Natural killer cell treated with Interleukin-12 subunit alpha and Interleukin-12 subunit beta and Interleukin-15 and Interleukin-18, amount 100 ng/mL, for 72 hours (primary cell): ENCODE measurements around the gene C4orf50. TPM values are rescaled to one million over a fixed set of nuclear protein-coding genes. Genes with fewer than 3 reads are reported as not detected.

Experiments used
- ATAC-seq, 2 donors: fragments of 150-1000 bp; cut with Tn5 transposase in 1 of 2; sonication (Bioruptor Pico), chemical (Tn5 transposase) in 1 of 2; 2 replicates each; pipeline ENCODE4 v1.10.0; 2021
- DNase-seq: peaks from one replicate; pipeline ENCODE4 v3.0.0; 2022; ENCODE audit warnings: low spot score
- H3K27ac Mint-ChIP-seq, 2 donors: 1 replicate in 1 of 2; 2 replicates in 1 of 2; pipeline ENCODE4 v1.8.0; 2022; ENCODE audit warnings: mixed read lengths in 2 of 2, mild to moderate bottlenecking in 1 of 2, moderate library complexity in 1 of 2
- H3K27me3 Mint-ChIP-seq, 2 donors: 1 replicate in 1 of 2; 2 replicates in 1 of 2; pipeline ENCODE4 v1.8.0; 2022; ENCODE audit warnings: mixed read lengths in 2 of 2
- H3K36me3 Mint-ChIP-seq: one replicate; pipeline ENCODE4 v1.8.0; 2022; ENCODE audit warnings: mixed read lengths
- H3K4me1 Mint-ChIP-seq, 2 donors: 1 replicate in 1 of 2; 2 replicates in 1 of 2; pipeline ENCODE4 v1.8.0; 2022; ENCODE audit warnings: low read depth in 2 of 2, mixed read lengths in 2 of 2, mild to moderate bottlenecking in 1 of 2
- H3K4me3 Mint-ChIP-seq: one replicate; pipeline ENCODE4 v1.8.0; 2022; ENCODE audit warnings: mixed read lengths
- H3K9me3 Mint-ChIP-seq: 2 replicates; pipeline ENCODE4 v1.8.0; 2022; ENCODE audit warnings: mixed read lengths
- total RNA-seq, 2 donors: library from RNA; stranded (reverse); gene quantifications; one replicate each; pipeline ENCODE4 v1.2.3, GENCODE V29; 2022

The C4orf50 gene
- total RNA-seq, 2 donors from 2014 or later, result 0.81 to 6.9 TPM

DNA sequence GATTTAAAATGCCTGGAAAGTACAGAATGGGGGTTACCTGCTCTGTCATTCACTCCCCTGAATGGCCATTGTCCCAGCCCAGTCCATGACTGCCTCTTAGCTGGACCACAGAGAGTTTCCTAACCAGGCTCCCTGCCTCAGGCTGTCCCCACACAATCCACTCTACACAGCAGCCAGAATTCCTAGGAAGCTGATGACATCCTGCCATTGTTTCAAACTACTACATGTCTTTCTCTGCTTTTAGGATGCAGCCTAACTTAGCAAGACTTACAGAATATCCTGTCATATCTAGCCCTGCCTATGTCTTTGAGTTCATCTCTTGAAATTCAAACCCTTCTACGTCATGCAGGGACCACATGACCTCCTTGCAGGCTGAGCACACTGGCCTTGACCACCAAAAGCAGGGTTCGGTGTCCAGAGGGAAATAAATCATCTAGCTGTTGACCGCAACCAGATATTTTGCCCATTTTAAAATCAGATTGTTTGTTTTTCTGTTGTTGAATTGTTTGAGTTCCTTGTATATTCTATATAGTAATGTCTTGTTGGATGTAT is 109.3 kb downstream of the C4orf50 start:
- ATAC-seq (no peak), DNase-seq (no peak)
- no peaks in the 10 kb centered on the region for H3K4me1 Mint-ChIP-seq
- H3K27ac Mint-ChIP-seq, result no peak overlapping the region
- peaks cover 18% of the 10 kb centered on the region for H3K36me3 Mint-ChIP-seq
- peaks cover 36 to 45% of the 10 kb centered on the region in 2 donors for H3K27me3 Mint-ChIP-seq
- peaks cover 4% of the 10 kb centered on the region for H3K9me3 Mint-ChIP-seq
- H3K4me3 Mint-ChIP-seq, result no peak overlapping the region

- DNase-seq (no peak), ATAC-seq (peak in 1 of 2 donors; percentile 28)
- Mint-ChIP-seq H3K4me1 (no peaks in the 10 kb centered on the region), H3K27me3 (peaks cover 41 to 53% of the 10 kb centered on the region in 2 donors), H3K4me3 (no peak overlapping the region), H3K27ac (no peak overlapping the region), H3K36me3 (peaks cover 18% of the 10 kb centered on the region), H3K9me3 (peaks cover 4% of the 10 kb centered on the region)
Measured at GRCh38 chr4:5906191-5906590, 112.0 kb downstream of the C4orf50 start.

- peaks cover 45 to 58% of the 10 kb centered on the region in 2 donors for H3K27me3 Mint-ChIP-seq
- ATAC-seq, result no peak
- H3K9me3 Mint-ChIP-seq, result peaks cover 4% of the 10 kb centered on the region
- H3K27ac Mint-ChIP-seq, result no peak overlapping the region
- no peaks in the 10 kb centered on the region for H3K4me1 Mint-ChIP-seq
- no peak for DNase-seq
- H3K36me3 Mint-ChIP-seq, result peaks cover 18% of the 10 kb centered on the region
- no peak overlapping the region for H3K4me3 Mint-ChIP-seq
Measured at GRCh38 chr4:5905714-5906113, 112.5 kb downstream of the C4orf50 start.

- Mint-ChIP-seq H3K36me3 (peaks cover 7% of the 10 kb centered on the region), H3K27me3 (peaks cover 45 to 48% of the 10 kb centered on the region in 2 donors), H3K4me3 (no peak overlapping the region), H3K9me3 (peaks cover 3% of the 10 kb centered on the region), H3K4me1 (no peaks in the 10 kb centered on the region), H3K27ac (no peak overlapping the region)
- no peak for DNase-seq
- ATAC-seq, result no peak
Measured at GRCh38 chr4:5900844-5901243, 117.4 kb downstream of the C4orf50 start.

DNA sequence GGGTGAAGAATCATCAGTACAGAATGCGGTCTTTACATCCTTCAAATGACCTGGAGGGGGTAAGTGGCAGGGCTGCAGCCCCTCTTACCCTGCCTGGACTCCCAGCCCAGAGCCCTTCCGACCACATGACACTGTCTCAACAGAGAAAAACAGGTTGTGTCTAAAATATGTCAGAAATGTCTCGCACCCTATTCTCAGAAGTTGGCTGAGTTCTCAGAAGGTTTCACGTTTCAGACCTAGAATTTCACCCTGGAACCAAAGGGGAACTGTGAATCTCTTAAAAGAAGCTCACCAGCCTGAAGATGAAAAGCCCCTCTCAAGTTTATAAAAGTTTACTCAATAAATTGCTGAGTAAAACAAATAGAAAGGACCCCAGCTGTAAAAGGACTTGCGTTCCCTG is 118.3 kb downstream of the C4orf50 start:
- H3K4me3 Mint-ChIP-seq, result no peak overlapping the region
- no peaks in the 10 kb centered on the region for H3K4me1 Mint-ChIP-seq
- H3K9me3 Mint-ChIP-seq, result peaks cover 3% of the 10 kb centered on the region
- DNase-seq (no peak), ATAC-seq (no peak)
- H3K27ac Mint-ChIP-seq, result no peak overlapping the region
- H3K27me3 Mint-ChIP-seq, result peaks cover 46 to 51% of the 10 kb centered on the region in 2 donors
- peaks cover 7% of the 10 kb centered on the region for H3K36me3 Mint-ChIP-seq

GRCh38 chr4:5899396-5899795 is 118.8 kb downstream of the C4orf50 start:
- Mint-ChIP-seq H3K27me3 (peaks cover 41 to 48% of the 10 kb centered on the region in 2 donors), H3K9me3 (peaks cover 3% of the 10 kb centered on the region), H3K4me1 (no peaks in the 10 kb centered on the region), H3K4me3 (no peak overlapping the region), H3K27ac (no peak overlapping the region), H3K36me3 (peaks cover 7% of the 10 kb centered on the region)
- ATAC-seq, result no peak
- no peak for DNase-seq

GRCh38 chr4:5897674-5898073 is 120.6 kb downstream of the C4orf50 start:
- ATAC-seq, result no peak
- Mint-ChIP-seq H3K4me3 (no peak overlapping the region), H3K27ac (no peak overlapping the region), H3K4me1 (peaks cover 0 to 4% of the 10 kb centered on the region in 2 donors), H3K9me3 (peaks cover 3% of the 10 kb centered on the region), H3K27me3 (peaks cover 45 to 54% of the 10 kb centered on the region in 2 donors), H3K36me3 (peaks cover 7% of the 10 kb centered on the region)
- DNase-seq, result no peak

- Mint-ChIP-seq H3K27ac (no peak overlapping the region), H3K27me3 (peaks cover 48 to 56% of the 10 kb centered on the region in 2 donors), H3K9me3 (peaks cover 3% of the 10 kb centered on the region), H3K36me3 (peaks cover 7% of the 10 kb centered on the region), H3K4me3 (no peak overlapping the region), H3K4me1 (peaks cover 4 to 5% of the 10 kb centered on the region in 2 donors)
- no peak for ATAC-seq
- no peak for DNase-seq
Measured at GRCh38 chr4:5895287-5895686, 122.9 kb downstream of the C4orf50 start.

DNA sequence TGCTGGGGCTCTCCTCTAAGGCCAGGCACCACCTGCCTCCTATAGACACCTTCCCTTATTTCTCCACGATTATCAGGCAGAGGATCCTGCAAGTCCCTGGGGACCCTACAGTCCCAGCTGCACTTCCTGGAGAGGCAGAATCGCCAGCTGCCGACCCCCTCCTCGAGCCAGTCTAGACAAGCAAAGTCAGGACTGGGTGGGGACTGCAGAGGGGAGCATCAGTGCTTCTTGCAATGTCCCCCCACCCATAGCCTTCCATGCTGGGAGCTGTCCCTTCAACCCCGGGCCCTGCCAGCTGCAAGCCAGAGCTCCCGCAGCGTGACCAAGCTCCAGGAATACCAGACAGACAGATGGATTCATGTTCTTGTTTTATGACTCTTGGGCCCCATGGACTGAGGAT is 124.0 kb downstream of the C4orf50 start:
- peaks cover 3% of the 10 kb centered on the region for H3K9me3 Mint-ChIP-seq
- peaks cover 53 to 66% of the 10 kb centered on the region in 2 donors for H3K27me3 Mint-ChIP-seq
- peaks cover 7% of the 10 kb centered on the region for H3K36me3 Mint-ChIP-seq
- DNase-seq (no peak), ATAC-seq (no peak)
- H3K4me1 Mint-ChIP-seq, result peaks cover 4 to 5% of the 10 kb centered on the region in 2 donors
- H3K27ac Mint-ChIP-seq, result no peak overlapping the region
- H3K4me3 Mint-ChIP-seq, result no peak overlapping the region

- Mint-ChIP-seq H3K9me3 (peaks cover 3% of the 10 kb centered on the region), H3K4me3 (no peak overlapping the region), H3K36me3 (peaks cover 7% of the 10 kb centered on the region), H3K27ac (no peak overlapping the region), H3K4me1 (peaks cover 7 to 10% of the 10 kb centered on the region in 2 donors), H3K27me3 (peaks cover 52 to 67% of the 10 kb centered on the region in 2 donors)
- DNase-seq (no peak), ATAC-seq (no peak)
Measured at GRCh38 chr4:5893591-5893990, 124.6 kb downstream of the C4orf50 start.

DNA sequence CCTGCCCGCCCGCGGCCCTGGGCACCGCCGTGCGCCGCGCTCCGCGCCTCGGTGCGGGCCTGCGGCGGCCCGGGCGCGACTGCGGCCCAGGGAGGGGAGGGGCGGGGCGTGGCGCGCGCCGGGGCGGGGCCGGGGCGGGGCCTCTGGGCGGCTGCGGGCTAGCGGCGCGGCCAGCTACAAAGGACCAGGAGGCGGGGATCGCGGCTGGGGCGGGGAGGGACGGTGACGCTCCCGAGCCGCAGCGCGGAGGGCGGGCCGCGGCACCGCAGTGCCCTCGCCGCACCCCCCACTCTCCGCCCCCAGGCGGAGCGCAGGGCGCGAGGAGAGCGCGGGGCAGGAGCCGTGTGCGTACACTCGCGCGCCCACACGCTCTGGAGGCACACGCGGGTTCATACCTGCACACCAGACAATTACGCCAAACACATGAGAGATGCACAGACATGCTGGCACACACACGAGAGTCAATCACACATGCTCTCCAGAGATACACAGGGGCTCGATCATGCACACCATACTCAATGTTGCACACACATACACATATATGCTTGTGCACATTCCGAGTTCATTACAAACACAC is 125.1 kb downstream of the C4orf50 start, which contains the start of gene CRMP1:
Gene CRMP1, minus strand, starts transcription at position 83 of the 577 bp plus-strand sequence. CDS start 117 bp downstream, outside the sequence.
- peaks cover 47 to 64% of the 10 kb centered on the region in 2 donors for H3K27me3 Mint-ChIP-seq
- peaks cover 3% of the 10 kb centered on the region for H3K9me3 Mint-ChIP-seq
- no peak within 1 kb of the TSS for H3K4me3 Mint-ChIP-seq
- H3K4me1 Mint-ChIP-seq, result peaks cover 7 to 10% of the 10 kb centered on the region in 2 donors
- peaks cover 7% of the 10 kb centered on the region for H3K36me3 Mint-ChIP-seq
- no peak within 1 kb of the TSS for H3K27ac Mint-ChIP-seq
- ATAC-seq, result peak; percentile 22 to 61
- no peak for DNase-seq

GRCh38 chr4:5892323-5893003 is 125.8 kb downstream of the C4orf50 start:
- Mint-ChIP-seq H3K4me1 (peaks cover 7 to 10% of the 10 kb centered on the region in 2 donors), H3K36me3 (peaks cover 7% of the 10 kb centered on the region), H3K9me3 (peaks cover 3% of the 10 kb centered on the region), H3K27ac (no peak overlapping the region), H3K4me3 (no peak overlapping the region), H3K27me3 (peaks cover 47 to 64% of the 10 kb centered on the region in 2 donors)
- ATAC-seq, result no peak
- no peak for DNase-seq

DNA sequence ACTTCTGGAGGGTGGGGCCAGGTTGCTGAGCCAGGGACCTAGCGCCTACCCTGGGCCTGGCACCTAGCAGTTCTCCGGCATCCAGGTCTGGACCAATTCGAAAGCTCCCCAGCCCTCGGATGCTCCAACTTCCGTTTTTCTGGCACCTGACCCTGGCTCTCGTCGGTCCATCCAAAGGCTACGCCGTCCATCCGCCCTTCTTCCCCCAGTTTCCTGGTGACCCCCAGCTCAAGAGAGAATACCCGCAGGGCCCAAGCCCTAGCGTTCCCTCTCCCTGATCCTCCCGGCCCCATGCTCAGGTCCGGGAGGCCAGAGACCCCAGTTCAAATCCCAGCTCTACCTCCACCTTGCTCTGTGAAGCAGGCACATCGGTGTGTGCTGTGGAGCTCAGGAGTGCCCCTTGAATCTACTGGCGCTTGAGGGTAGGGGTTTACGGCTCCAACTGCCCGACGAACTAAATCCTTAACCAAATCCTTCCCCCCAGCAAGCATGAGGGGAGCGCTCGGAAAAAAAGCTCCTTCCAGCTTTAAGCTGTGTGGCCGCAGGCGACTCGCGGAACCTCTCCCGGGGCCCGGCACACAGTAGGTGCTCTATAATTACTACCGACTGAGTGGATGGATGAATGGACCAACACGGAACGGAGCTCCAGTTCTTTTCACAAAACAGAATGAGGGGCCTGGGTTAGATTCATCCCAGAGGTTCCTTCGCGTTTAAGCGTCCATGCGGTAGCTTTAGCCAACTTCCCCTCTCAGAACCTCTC is 126.5 kb downstream of the C4orf50 start:
- H3K4me3 Mint-ChIP-seq, result no peak overlapping the region
- DNase-seq, result no peak
- H3K4me1 Mint-ChIP-seq, result peaks cover 7 to 10% of the 10 kb centered on the region in 2 donors
- no peaks in the 10 kb centered on the region for H3K9me3 Mint-ChIP-seq
- no peak overlapping the region for H3K27ac Mint-ChIP-seq
- no peak for ATAC-seq
- H3K27me3 Mint-ChIP-seq, result peaks cover 43 to 58% of the 10 kb centered on the region in 2 donors
- peaks cover 4% of the 10 kb centered on the region for H3K36me3 Mint-ChIP-seq
